GM18519 (cell line): ENCODE measurements around the gene TNFRSF4.

Experiments used
- ATAC-seq: cut with Tn5 transposase; IDR thresholded peaks from one replicate; pipeline ENCODE4 v1.9.1; 2021; ENCODE audit warnings: mild to moderate bottlenecking, moderate library complexity; ENCODE audit not compliant: unreplicated experiment, low FRiP score

The TNFRSF4 gene

GRCh38 chr1:1220197-1220596 lies 6.2 kb upstream of the TNFRSF4 start:
- no peak for ATAC-seq

GRCh38 chr1:1219341-1219740 lies 5.4 kb upstream of the TNFRSF4 start:
- ATAC-seq: no peak

DNA sequence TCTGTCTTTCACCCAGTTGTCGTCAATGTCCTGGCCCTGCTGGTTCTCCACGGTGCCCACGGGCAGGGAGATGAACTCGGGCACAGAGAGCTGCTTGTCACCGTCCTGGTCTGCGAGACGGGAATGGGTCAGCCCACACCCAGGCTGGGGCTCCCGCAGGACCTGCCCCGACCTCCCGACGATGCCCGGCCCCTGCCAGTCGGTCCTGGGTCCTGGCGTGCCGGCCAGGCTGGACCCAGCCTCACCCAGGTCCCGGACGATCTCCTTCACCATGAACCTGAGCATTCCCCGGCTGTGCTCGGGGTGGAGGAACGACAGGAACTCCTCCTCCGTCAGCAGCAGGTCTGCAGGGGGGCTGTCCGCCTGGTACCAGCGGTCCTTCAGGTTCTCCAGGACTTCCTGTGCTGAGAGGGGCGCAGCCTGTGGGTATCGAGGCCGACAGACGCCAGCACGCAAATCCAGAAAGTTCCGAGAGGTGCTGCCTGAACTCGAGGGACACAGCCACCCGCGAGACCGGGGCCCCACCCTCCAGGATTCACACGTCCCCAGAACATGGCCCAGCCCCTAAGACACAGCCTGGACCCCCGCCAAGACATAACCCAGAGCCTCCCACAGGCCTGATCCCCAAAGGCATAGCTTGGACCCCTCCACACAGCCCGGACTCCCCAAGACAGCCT lies 4.7 kb upstream of the TNFRSF4 start:
- ATAC-seq: no peak

DNA sequence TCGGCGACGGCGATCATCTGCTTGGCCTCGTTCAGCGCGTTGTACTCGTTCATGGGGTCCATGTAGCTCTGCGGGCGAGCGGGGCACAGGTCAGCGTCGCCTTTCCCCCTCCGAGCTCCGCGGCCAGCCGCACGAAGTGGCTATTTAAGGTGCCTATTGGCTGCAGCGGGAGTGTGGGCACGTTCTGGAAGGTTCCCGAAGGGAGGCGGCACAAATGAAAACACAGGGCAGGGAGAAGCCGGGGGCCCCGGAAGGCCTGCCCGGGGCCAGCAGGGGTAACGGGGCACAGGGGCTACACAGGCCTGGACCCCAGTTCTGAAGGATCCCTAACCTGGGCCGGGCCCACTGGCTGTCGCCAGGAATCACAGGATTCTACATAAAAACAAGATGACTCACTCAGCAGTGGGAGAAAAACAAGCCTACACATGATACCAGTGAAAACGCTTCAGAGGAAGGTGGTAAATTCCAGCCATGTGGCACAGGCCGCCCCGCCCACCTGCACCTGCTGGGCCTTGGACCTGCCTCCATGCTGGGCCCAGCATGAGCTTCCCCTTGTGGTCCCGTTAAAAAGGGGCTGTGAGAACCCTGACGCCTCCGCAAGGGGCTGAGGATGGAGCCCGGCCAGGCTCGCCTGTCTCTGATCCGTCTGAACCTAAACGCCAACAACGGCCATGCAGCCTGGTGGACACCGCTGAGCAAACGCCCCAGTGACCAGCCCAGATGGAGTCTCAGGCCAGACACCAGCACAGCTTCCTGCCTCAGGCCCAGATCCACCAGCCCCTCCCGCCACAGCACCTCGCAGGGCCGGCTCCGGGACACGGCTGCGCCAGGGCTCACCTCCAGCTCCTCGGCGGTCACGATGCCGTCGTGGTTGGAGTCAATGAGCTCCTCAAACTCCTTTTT lies 3.9 kb upstream of the TNFRSF4 start:
- ATAC-seq: no peak

DNA sequence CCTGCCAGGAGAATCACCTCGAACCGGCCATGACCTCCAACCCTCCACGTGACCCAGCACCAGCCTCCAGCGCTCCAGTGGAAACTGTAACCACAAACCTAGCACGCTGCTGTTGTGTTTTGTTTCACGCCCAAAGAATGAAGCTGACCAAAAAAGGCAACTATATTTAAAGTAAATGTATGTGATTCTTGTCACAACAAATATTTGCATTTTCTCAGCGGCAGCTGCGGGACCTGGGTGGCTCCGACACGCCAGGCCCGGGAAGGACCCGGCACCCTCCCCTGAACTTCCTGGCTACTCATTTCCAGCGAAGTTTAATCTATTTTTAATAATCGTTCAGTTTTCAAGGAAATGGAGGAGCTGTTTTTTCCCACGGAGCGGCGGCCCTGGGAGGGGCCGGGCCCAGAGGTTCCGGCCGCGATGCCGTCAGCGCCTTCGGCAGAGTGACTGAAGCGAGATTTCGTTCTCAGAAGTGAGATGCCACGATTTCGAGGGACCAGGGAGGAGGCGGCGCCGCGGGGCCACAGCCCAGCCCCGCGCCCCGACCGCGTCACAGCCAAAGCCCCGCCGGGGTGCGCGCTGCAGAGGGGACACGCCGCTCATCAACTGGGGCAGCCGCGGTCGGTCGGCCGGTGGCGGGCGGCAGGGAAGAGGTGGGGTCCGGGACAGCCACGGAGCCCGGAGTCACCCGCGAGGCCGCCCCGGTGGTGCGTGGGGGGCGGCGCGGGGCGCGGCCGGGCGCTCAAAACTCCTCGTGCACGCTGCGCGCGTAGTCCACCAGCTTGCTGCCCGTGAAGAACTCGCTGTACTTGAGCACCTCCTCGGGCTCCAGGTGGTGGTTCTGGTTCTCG lies 3.0 kb upstream of the TNFRSF4 start:
- ATAC-seq: no peak

- no peak for ATAC-seq
Measured at GRCh38 chr1:1215881-1216605, 2.1 kb upstream of the TNFRSF4 start.

DNA sequence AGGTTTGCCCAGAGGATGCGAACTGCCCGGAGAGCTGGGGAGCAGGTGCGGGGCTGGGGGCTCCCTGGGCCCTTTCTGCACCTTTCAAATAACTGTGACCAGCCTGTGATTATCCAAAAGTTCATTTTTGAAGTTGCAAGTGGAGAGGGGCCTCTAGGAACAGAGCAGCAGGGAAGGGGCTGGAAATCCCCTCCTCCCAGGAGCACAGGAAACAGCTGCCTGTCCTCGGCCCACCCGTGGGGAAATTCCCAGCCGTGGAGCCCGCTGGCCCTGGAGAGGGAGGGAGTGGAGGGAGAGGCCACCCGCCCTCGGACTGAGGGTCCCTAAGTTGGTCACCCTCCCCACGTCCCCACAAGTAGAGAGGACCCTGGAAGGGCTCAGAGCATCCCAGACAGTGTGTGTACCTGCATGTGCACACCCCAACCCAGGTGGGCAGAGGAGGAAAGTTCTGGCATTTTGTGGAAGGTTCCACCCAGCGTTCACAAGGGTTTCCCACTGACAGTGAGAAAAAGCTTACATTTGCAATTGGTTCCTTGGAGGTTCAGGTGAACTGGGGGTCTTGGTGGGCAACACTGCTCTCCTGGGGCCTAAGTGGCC lies 1.2 kb upstream of the TNFRSF4 start:
- no peak for ATAC-seq

DNA sequence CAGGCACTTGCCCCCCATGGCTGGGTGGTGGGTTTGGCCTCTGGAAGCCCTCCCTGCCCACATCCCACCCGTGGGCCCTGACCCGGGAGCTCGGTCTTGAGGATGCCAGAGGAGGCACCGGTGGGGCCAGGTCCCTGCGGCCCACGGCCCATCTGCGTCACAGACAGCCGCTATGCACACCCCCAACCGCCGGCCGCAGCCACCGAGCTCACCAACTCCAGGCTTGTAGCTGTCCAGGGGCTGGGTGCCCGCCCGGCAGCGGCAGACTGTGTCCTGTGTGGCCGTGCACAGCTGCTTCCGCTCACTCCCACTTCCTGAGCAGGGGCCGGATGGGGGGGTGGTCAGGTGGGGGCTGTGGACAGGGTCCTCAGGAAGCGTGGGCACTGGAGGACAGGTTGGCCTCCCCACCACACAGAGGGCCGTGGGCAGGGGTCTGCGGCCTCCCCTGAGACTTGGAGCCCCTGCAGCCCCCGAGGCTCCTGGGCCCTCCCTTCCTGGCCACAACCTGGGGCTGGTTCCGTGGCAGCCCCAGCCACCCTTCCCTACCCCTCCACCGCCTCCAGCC lies 1.1 kb downstream of the TNFRSF4 start:
- ATAC-seq: no peak

DNA sequence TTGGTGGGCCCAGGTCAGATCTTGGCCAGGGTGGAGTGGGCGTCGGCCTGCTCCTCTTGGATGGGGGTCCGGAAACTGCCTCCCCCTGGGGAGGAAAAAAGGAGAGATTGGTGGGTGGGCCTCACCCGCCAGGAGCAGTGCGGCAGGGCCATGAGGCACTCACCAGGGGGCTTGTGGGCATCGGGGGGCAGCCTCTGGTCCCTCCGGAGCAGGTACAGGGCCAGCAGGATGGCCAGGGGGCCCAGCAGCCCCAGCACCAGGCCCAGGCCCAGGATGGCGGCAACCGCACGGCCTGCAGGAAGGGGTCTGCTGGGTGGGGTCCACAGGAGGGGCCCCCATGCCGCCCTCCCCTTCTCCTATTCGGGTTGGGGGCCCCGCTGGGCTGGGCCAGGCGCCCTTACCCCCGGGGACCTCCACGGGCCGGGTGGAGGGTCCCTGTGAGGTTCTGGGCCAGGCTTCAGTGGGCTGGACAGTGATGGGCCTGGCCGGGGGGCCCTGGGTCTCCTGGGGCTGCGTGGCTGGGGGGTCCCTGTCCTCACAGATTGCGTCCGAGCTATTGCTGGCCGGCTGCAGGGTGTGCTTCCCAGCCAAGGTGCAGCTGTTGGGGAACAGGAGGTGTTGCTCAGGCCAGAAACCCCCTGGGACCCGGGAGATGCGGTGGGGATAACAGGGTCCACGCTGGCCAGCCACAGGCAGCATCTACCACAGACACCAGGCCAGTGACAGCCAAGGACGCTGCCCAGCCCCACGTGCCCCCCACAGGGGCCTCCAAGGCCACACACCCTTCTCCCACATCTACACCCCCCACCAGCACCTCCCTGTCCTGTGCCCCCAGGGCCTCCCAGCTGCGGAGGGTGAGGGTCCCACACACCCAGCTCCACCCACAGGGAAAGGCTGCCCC lies 2.2 kb downstream of the TNFRSF4 start:
- ATAC-seq: no peak

- no peak for ATAC-seq
Measured at GRCh38 chr1:1210726-1211540, 3.0 kb downstream of the TNFRSF4 start.

DNA sequence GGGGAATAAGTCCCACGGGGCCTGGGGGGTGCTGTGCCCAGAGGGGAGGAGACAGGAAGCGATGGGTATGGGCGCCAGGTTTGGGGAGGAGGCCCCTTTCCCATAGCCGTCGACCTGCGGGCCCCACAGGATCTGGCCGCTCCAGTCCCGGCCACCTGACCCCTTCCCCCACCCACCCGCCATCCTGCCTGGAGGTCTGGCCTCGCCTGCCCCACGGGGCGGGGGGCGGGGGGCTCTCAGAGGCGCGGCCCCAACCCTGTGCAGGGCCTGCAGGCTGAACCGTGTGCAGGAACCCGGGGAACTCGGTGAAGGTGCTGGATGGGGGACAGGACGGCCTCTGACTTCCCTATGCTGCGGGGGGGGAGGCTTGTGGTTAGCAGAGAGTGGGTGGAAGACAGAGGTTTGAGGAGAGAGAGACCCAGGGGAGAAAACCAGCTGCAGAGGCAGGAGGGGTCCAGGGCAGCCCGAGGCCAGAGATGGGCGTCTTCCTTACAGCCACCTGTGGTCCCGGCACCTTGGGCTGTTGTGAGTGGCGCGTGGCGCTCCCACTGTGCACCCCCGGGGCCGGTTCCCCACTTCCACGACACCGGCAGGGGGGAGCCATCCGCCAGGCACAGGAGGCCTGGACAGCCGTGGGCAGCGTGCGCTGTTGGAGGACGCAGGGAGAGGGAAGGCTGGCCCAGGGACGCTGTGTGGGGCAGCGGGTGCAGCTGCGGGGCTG lies 5.1 kb downstream of the TNFRSF4 start:
- no peak for ATAC-seq

- ATAC-seq: no peak
Measured at GRCh38 chr1:1207571-1207892, 6.4 kb downstream of the TNFRSF4 start.

DNA sequence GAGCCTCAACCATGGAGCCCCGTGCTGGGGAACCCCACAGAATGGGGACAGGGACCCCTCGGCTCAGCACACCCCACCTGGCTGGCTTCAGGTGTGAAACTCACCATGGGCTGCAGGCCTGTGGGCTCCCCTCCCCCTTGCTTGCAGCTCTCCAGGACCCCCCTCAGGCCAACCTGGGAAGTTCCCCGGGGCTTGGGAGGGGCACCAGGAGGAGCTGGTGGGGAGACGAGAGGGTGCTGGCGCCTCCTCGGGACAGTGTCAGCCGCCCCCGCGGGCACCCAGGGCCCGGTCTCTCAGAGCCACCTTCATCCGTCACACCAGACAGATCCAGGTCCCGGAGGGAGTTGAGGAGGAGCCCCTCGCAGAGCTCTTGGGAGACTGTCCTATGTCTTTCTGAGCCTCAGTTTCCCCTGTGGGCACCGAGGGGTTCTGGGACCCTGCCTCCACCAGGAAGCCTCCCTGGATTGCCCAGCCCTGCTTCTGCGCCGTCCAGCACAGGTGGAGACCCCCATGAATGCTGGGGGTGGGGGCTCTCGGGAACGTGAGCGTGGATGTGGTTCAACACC lies 6.9 kb downstream of the TNFRSF4 start:
- ATAC-seq: no peak

GRCh38 chr1:1206376-1206965 lies 7.5 kb downstream of the TNFRSF4 start, which contains the start of gene TNFRSF18:
TNFRSF18 (minus strand) TSS chr1:1206592; CDS start chr1:1206571, 21 bp downstream.
- no peak for ATAC-seq

GRCh38 chr1:1205769-1206375 lies 8.1 kb downstream of the TNFRSF4 start:
- ATAC-seq: no peak
